Measurements from ENCODE around the gene PSORS1C2. TPM values are rescaled to one million over a fixed set of nuclear protein-coding genes. Genes with fewer than 3 reads are reported as not detected.

Gene PSORS1C2
- total RNA-seq, 1 donor from 2014 or later, result not detected

DNA sequence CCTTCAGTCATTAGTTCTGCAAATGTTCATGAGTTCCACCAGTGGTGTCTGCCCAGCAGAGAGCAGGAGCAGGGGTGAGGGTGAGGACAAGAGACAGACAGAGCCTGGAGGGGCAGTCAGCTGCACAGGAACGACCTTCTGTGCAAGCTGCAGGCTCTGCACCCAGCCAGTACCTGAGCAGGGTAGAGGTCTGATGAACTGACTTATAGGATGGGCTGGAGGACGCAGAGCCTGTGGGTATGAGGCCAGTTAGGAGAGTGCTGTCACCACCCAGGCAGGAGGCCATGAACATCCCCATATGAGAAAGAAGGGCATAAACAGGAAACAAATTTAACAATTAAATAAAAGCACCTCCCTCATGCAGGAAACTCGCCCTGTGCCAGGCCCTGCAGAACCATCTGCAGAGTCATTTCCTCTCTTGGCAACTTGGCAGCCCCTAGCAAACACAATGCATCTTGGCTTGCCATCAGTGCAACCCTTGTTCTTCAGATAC is 44.4 kb downstream of the PSORS1C2 start:
- no peaks in the 10 kb centered on the region for H4K20me1 ChIP-seq (ENCODE audit: insufficient read depth, low read length)
- H3K9ac ChIP-seq (ENCODE audit: low read length), result no peak overlapping the region
- H3K27ac ChIP-seq (ENCODE audit: low read depth, low read length), result no peak overlapping the region
- DNase-seq (ENCODE audit: low read depth) (no peak), FAIRE-seq (no peak)
- no peak overlapping the region for H3K4me2 ChIP-seq (ENCODE audit: low read length)
- no peak overlapping the region for H3K4me3 Mint-ChIP-seq (ENCODE audit: unreplicated experiment)
- H2AFZ ChIP-seq (ENCODE audit: low read depth, low read length), result no peak overlapping the region
- H3K9me3 Mint-ChIP-seq (ENCODE audit: unreplicated experiment), result peaks cover 4% of the 10 kb centered on the region
- no peaks in the 10 kb centered on the region for H3K27me3 ChIP-seq (ENCODE audit: insufficient read depth, low read length)
- TF ChIP-seq EZH2 (IDR thresholded peaks at IDR 0.05; ENCODE audit: insufficient read depth, low read length), result no peak
- H3K27me3 Mint-ChIP-seq (ENCODE audit: low read depth, unreplicated experiment), result peaks cover 4% of the 10 kb centered on the region
- peaks cover 3% of the 10 kb centered on the region for H3K4me1 Mint-ChIP-seq (ENCODE audit: low read depth, unreplicated experiment)
- no peak overlapping the region for H3K27ac Mint-ChIP-seq (ENCODE audit: unreplicated experiment)
- no peaks in the 10 kb centered on the region for H3K4me1 ChIP-seq (ENCODE audit: insufficient read depth, low read length)
- H3K9me3 ChIP-seq (ENCODE audit: insufficient read depth, low read depth, low read length), result no peaks in the 10 kb centered on the region
- H3K36me3 Mint-ChIP-seq (ENCODE audit: low read depth, unreplicated experiment), result no peaks in the 10 kb centered on the region
- no peaks in the 10 kb centered on the region for H3K79me2 ChIP-seq (ENCODE audit: insufficient read depth, low read length)
- no peak overlapping the region for H3K4me3 ChIP-seq (ENCODE audit: insufficient read depth, low read depth, low read length)
- H3K36me3 ChIP-seq (ENCODE audit: insufficient read depth, low read length), result no peaks in the 10 kb centered on the region

GRCh38 chr6:31092769-31093505 is 45.9 kb downstream of the PSORS1C2 start:
- H3K27ac ChIP-seq (ENCODE audit: low read depth, low read length), result no peak overlapping the region
- H3K36me3 ChIP-seq (ENCODE audit: insufficient read depth, low read length), result no peaks in the 10 kb centered on the region
- H3K9me3 Mint-ChIP-seq (ENCODE audit: unreplicated experiment), result peaks cover 4% of the 10 kb centered on the region
- TF ChIP-seq CTCF (IDR thresholded peaks at IDR 0.05; ENCODE audit: insufficient read depth, low read depth, low read length), result no peak
- no peak for TF ChIP-seq EZH2 (IDR thresholded peaks at IDR 0.05; ENCODE audit: insufficient read depth, low read length)
- H3K79me2 ChIP-seq (ENCODE audit: insufficient read depth, low read length), result no peaks in the 10 kb centered on the region
- H3K27me3 ChIP-seq (ENCODE audit: insufficient read depth, low read length), result no peaks in the 10 kb centered on the region
- no peaks in the 10 kb centered on the region for H3K36me3 Mint-ChIP-seq (ENCODE audit: low read depth, unreplicated experiment)
- no peak overlapping the region for H3K27ac Mint-ChIP-seq (ENCODE audit: unreplicated experiment)
- H3K4me3 Mint-ChIP-seq (ENCODE audit: unreplicated experiment), result no peak overlapping the region
- H4K20me1 ChIP-seq (ENCODE audit: insufficient read depth, low read length), result no peaks in the 10 kb centered on the region
- H3K4me3 ChIP-seq (ENCODE audit: insufficient read depth, low read depth, low read length), result no peak overlapping the region
- H3K9me3 ChIP-seq (ENCODE audit: insufficient read depth, low read depth, low read length), result no peaks in the 10 kb centered on the region
- FAIRE-seq, result no peak
- no peak overlapping the region for H2AFZ ChIP-seq (ENCODE audit: low read depth, low read length)
- no peak overlapping the region for H3K4me2 ChIP-seq (ENCODE audit: low read length)
- DNase-seq (ENCODE audit: low read depth), result no peak
- peaks cover 3% of the 10 kb centered on the region for H3K4me1 Mint-ChIP-seq (ENCODE audit: low read depth, unreplicated experiment)
- peaks cover 4% of the 10 kb centered on the region for H3K27me3 Mint-ChIP-seq (ENCODE audit: low read depth, unreplicated experiment)
- no peak overlapping the region for H3K9ac ChIP-seq (ENCODE audit: low read length)
- H3K4me1 ChIP-seq (ENCODE audit: insufficient read depth, low read length), result no peaks in the 10 kb centered on the region

GRCh38 chr6:31092238-31092637 is 46.6 kb downstream of the PSORS1C2 start:
- H2AFZ ChIP-seq (ENCODE audit: low read depth, low read length), result no peak overlapping the region
- Mint-ChIP-seq H3K4me3 (ENCODE audit: unreplicated experiment) (no peak overlapping the region), H3K27me3 (ENCODE audit: low read depth, unreplicated experiment) (peaks cover 4% of the 10 kb centered on the region), H3K4me1 (ENCODE audit: low read depth, unreplicated experiment) (peaks cover 2% of the 10 kb centered on the region), H3K27ac (ENCODE audit: unreplicated experiment) (no peak overlapping the region), H3K36me3 (ENCODE audit: low read depth, unreplicated experiment) (no peaks in the 10 kb centered on the region), H3K9me3 (ENCODE audit: unreplicated experiment) (peaks cover 4% of the 10 kb centered on the region)
- FAIRE-seq (no peak), DNase-seq (ENCODE audit: low read depth) (no peak)
- H3K9me3 ChIP-seq (ENCODE audit: insufficient read depth, low read depth, low read length), result no peaks in the 10 kb centered on the region
- H3K36me3 ChIP-seq (ENCODE audit: insufficient read depth, low read length), result no peaks in the 10 kb centered on the region
- peaks cover 2% of the 10 kb centered on the region for H3K4me1 ChIP-seq (ENCODE audit: insufficient read depth, low read length)
- H3K4me3 ChIP-seq (ENCODE audit: insufficient read depth, low read depth, low read length), result no peak overlapping the region
- no peak overlapping the region for H3K9ac ChIP-seq (ENCODE audit: low read length)
- no peaks in the 10 kb centered on the region for H4K20me1 ChIP-seq (ENCODE audit: insufficient read depth, low read length)
- TF ChIP-seq EZH2 (IDR thresholded peaks at IDR 0.05; ENCODE audit: insufficient read depth, low read length), result no peak
- TF ChIP-seq CTCF (IDR thresholded peaks at IDR 0.05; ENCODE audit: insufficient read depth, low read depth, low read length), result no peak
- H3K27ac ChIP-seq (ENCODE audit: low read depth, low read length), result no peak overlapping the region
- H3K79me2 ChIP-seq (ENCODE audit: insufficient read depth, low read length), result no peaks in the 10 kb centered on the region
- H3K4me2 ChIP-seq (ENCODE audit: low read length), result no peak overlapping the region
- H3K27me3 ChIP-seq (ENCODE audit: insufficient read depth, low read length), result no peaks in the 10 kb centered on the region

Measured in astrocyte (in vitro differentiated cells and primary cell).